GM18508 (cell line): ENCODE measurements around the gene PSMD5.

Experiments
- ATAC-seq: cut with Tn5 transposase; IDR thresholded peaks from one replicate; pipeline ENCODE4 v1.9.1; 2021; ENCODE audit warnings: moderate number of reproducible peaks; ENCODE audit not compliant: insufficient read depth, unreplicated experiment

The PSMD5 gene

GRCh38 chr9:120857481-120857880 is 14.8 kb upstream of the PSMD5 start:
- no peak for ATAC-seq

GRCh38 chr9:120856700-120857099 is 14.0 kb upstream of the PSMD5 start:
- ATAC-seq, result no peak

GRCh38 chr9:120855827-120856670 is 13.3 kb upstream of the PSMD5 start:
- ATAC-seq, result no peak

GRCh38 chr9:120854596-120855327 is 12.0 kb upstream of the PSMD5 start:
- no peak for ATAC-seq

GRCh38 chr9:120853198-120853597 is 10.5 kb upstream of the PSMD5 start:
- no peak for ATAC-seq

- no peak for ATAC-seq
These were observed 9.7 kb upstream of the PSMD5 start for GRCh38 chr9:120852240-120853010.

- no peak for ATAC-seq
These were observed 8.7 kb upstream of the PSMD5 start for GRCh38 chr9:120851449-120851848.

- ATAC-seq, result no peak
These were observed 7.6 kb upstream of the PSMD5 start for GRCh38 chr9:120850315-120850714.

GRCh38 chr9:120846906-120847305 is 4.2 kb upstream of the PSMD5 start:
- no peak for ATAC-seq

- no peak for ATAC-seq
These were observed 3.6 kb upstream of the PSMD5 start for GRCh38 chr9:120846251-120846889.

- no peak for ATAC-seq
These were observed 2.5 kb upstream of the PSMD5 start for GRCh38 chr9:120845255-120845654.

GRCh38 chr9:120841930-120842684 is 615 bp downstream of the PSMD5 start:
- ATAC-seq, result no peak

GRCh38 chr9:120839146-120839545 is 3.6 kb downstream of the PSMD5 start:
- no peak for ATAC-seq

- ATAC-seq, result no peak
These were observed 4.8 kb downstream of the PSMD5 start for GRCh38 chr9:120837921-120838320.

- no peak for ATAC-seq
These were observed 9.4 kb downstream of the PSMD5 start for GRCh38 chr9:120833325-120833724.

GRCh38 chr9:120832807-120833206 is 9.9 kb downstream of the PSMD5 start:
- ATAC-seq, result no peak

GRCh38 chr9:120830865-120831264 is 11.9 kb downstream of the PSMD5 start:
- no peak for ATAC-seq

GRCh38 chr9:120830151-120830550 is 12.6 kb downstream of the PSMD5 start:
- ATAC-seq, result no peak

GRCh38 chr9:120829650-120830049 is 13.1 kb downstream of the PSMD5 start:
- no peak for ATAC-seq

- no peak for ATAC-seq
These were observed 22.6 kb downstream of the PSMD5 start for GRCh38 chr9:120820095-120820494.
